Activated naive CD4-positive, alpha-beta T cell (primary cell): ENCODE data around the gene SUPT4H1.

ENCODE experiments used
- DNase-seq, 4 experiments: peaks; one replicate each; lab custom pipeline; 2025; lab: John Stamatoyannopoulos, UW

The SUPT4H1 gene

DNA sequence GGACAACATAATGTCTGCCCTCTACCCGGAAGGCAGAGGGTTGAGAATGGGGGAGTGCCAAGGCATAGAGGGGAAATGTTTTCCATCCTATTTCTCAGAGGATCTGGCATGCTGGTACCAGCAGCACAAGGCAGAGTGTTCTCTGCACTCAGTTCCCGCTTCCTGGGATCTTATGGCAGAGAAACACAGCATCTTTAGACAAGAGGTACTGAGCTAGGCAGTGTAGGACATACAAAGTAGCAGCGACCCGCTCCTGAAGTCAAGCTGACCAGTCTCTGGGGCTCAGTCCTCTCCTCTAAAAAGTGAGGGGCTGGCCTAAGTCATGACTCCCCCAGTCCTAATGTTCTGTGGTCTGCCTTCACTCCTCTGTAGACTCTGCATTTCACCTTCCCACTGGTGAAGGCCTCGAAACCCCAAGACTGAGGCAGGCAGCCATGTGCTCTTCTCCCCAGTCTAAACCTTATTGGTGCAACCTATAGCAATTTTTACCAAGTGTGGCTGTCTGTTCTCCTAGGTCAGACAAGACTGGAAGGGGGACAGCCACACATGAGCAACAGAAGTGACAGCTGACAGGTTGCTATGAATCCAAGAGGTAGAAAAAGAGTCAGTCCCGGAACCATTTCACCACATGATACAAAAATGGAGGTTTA lies 12.1 kb downstream of the SUPT4H1 start:
- no peak for DNase-seq

DNA sequence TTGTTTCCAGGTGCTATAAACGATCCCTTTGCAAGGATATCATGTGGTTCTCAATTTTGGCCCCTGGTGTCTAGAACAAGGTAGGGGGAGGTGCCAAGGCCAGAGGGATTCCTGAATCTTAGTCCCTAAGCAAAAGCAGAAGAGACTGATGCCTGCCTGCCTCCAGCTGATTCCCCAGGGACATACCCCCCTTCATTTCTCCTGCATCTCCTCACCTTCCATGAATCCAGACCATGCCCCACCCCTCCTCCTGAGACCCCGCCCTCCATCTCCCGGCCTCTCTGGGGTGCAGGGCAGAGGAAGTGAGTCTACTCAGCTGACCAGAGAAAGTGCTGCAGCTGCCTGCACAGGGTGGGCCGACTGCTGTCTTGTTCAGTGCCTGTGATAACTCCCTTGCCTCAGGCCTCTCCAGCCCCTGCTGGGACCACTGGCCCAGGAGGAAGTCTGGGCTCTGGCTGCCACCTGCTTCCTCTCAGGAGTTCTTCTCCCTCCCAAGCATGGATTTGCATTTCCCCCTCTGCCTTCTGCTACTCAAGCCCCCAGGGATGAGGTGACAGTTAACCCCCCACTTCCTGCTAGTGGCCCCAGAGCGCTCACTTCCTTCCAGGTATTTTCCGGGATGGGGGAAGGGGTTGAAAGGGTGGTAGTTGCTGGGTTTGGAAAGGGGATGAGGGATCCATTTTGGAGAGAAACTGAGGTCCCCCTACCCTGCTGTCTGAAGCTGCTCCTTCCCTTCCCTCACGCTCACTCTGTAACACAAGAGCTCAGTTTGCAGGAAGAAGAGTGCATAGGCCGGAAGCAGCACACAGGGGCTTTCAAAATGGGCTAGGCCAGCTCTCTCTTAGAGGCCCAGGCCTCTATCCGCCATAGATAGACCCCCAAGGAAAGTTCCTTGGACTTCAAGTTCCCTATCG lies 12.9 kb downstream of the SUPT4H1 start:
- DNase-seq: peak in 1 of 4 experiments; percentile 14

DNA sequence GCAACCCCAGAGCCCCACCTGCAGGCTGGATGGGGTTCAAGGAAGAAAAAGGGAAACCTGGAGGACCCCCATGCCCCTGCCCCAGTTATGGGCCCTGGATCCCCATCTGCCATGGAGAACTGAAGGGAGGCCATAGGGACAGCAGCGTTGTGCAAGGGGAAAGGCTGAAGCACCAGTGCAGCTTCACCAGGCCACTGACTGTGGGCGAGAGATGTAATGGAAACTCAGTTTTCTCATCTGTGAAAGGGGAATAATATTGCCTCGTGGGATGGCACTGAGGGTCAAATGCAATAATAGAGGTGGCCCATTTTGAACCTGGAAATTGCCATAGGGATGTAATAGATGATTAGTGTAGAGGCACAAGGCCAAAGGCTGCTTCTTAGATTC lies 13.6 kb downstream of the SUPT4H1 start:
- DNase-seq: no peak

- peak; percentile 68 to 88 (median 76) for DNase-seq
Measured at GRCh38 chr17:58337600-58338453, 14.2 kb downstream of the SUPT4H1 start.

DNA sequence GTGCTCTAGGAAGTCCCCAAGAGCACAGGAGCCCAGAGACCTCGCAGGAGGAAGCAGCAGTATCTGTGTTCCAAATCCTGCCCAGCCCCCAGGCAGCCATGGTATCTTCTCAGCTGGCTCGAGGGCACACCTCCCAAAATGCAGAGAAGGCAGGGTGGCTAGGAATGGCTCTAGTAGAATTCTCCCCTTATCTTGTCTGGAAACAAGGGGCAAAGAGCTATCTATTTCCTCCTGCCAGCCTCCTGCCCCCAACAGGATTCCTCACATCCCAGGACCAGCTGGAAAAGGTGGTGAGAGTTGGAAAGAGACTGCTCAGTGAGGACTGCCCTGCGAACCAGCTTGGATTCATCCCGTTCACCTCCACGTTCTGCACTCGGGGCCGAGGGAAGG lies 14.8 kb downstream of the SUPT4H1 start:
- peak in 1 of 4 experiments; percentile 50 for DNase-seq

GRCh38 chr17:58336456-58337209 lies 15.4 kb downstream of the SUPT4H1 start:
- no peak for DNase-seq

DNA sequence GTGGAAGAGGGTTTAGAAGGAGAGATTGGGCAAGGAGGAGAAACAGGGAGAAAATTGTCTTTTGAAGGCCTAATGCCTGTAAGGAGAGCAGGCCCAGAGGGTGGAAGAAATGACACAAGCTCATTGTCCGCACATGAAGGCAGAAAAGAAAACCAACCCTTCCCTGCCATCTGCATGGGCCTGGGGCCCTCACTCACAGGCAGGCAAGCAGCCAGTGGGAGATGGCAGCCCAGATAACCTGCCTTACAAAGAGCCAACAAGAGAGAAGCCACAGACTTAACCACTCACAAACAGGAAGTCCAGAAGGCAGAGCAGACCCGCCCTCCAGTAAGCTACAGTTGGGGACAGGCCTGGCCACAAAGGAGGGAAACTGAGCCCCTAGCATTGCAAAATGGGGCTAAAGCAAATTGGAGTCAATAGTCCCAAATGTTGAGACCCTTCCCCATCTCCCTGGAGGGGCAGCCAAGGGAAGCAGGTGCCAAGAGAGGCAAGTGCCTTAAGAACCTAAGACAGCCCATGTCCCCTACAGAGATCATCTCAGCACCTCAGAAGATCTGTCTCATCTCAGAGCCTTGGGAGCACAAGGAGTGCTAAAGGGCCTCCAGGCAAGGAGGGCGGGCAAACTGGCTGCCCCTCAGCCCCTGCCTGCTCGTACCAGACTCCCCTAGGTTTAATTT lies 16.1 kb downstream of the SUPT4H1 start:
- peak in 2 of 4 experiments; percentile 44 to 53 for DNase-seq

GRCh38 chr17:58335061-58335731 lies 16.8 kb downstream of the SUPT4H1 start:
- no peak for DNase-seq

DNA sequence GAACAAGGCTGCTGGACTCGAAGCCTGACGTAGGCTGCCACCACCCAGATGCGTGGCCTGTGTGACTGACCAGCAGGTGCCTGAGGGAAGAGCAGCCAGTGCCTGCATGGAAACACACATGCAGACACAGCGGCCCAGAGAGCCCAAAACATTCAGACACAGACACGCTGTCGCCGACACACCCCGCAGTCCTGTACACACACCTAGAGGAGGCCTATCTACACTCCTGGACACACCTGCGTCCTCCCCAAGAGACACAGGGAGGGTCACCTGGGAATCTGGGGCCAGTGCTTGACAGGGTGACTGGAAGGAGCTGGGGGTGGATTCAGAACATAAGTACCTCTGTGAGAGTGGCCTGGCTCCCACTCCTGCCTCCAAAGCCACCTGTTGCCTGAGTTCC lies 17.3 kb downstream of the SUPT4H1 start:
- DNase-seq: no peak

DNA sequence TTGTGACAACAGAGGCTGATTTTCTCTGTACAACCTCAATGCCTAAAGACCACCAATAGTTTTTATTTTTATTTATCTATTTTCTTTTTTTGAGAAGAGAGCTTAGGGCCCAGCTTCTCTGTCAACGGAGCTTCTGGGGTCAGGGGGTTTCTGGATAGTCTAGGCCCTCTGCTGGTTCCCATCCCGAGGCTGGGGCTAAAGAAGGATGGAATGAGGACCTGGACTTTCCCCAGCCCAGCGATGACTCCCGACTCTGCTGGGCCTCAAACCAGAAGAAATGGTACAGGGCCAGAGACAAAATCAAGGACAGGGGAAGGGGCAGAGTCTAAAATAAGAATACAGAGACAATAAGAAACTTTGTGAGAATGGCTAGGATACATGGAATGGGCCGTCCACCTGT lies 17.7 kb downstream of the SUPT4H1 start:
- DNase-seq: no peak

GRCh38 chr17:58333736-58334207 lies 18.2 kb downstream of the SUPT4H1 start:
- DNase-seq: no peak

DNA sequence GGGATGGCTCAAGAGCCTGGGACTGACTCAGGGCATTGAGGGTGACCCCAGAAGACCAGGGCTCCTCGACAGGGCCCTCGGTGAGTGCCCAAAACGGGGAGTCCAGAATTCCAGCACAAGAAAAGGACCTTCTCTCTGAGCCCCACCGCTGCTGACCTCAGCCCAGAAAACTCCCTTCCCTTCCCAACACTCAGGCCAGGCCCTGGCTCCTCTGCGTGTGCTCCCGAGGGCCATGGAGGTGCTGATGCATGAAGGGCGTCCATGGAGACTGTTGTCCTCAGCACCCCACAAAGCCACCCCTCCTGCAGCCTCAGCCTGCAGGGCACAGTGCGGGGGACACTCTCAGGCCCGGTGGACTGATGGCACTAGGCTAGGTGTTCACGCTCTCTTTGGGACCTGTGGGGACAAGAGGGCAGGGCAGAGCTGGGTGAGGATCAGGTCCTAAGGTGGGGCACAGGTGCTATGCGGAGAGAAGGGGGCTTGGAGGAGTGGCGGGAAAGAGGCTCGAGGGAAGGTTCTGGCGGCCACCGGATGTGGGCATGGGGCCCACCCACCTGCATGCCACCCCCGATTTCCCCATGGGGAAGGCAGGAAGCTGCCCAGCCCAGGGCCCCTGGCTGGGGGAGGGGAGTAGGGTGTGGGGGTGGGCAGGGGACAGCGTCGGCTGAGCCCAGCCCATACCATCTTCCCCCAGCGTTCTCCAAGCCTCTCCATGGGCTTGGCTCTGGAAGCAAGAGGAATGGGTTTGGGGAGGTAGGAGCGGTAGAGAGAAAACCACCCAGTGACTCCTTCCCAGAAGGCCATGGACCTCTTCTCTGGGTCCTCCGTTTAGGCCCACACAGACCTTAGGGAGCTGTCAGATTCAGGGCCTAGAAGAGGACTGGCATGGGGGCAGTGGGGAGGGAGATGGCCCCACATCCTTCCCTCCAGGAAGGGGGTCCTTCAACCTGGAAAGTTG lies 18.9 kb downstream of the SUPT4H1 start:
- peak in 1 of 4 experiments; percentile 28 for DNase-seq

GRCh38 chr17:58331815-58332777 lies 19.9 kb downstream of the SUPT4H1 start:
- peak; percentile 76 to 88 (median 80) for DNase-seq

GRCh38 chr17:58330997-58331814 lies 20.8 kb downstream of the SUPT4H1 start:
- peak; percentile 49 to 64 (median 54) for DNase-seq

GRCh38 chr17:58330538-58330996 lies 21.4 kb downstream of the SUPT4H1 start:
- no peak for DNase-seq

GRCh38 chr17:58329810-58330537 lies 22.0 kb downstream of the SUPT4H1 start:
- DNase-seq: peak in 1 of 4 experiments; percentile 13
